ENCODE measurements around the gene TCF4. TPM values are rescaled to one million over a fixed set of nuclear protein-coding genes. Genes with fewer than 3 reads are reported as not detected.

Gene TCF4
- total RNA-seq, 2 experiments from 2014 or later = 75.9 to 76.0 TPM

DNA sequence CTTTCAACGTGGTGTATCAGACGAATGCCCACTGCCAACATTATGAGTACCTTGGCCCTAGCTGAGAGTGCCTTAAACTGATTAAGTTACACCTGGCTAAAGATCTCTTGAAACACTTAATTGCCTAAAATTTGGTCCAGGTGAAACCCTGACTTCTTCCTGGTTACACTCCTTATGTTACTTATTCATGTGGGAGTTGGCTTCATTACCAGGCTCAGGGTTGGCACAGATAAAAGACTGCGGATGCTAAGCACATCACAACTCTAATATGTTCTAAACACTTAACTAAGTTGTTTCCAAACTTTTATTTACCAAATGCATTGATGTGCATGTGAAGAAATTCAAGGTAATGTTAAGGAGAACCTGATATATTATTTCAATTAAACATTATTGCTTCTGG, 298.9 kb downstream of the TCF4 start:
- TF ChIP-seq EZH2phosphoT487 (IDR thresholded peaks at IDR 0.05; ENCODE audit: borderline replicate concordance, low read depth, low read length) (no peak), CTCF (conservative IDR thresholded peaks at IDR 0.05; ENCODE audit: low read length) (no peak)
- Histone ChIP-seq H4K20me1 (ENCODE audit: insufficient read depth, low read length) (0 out of 2 replicates have a peak, but pooled peaks cover 9% of the 10 kb centered on the region), H3K4me2 (ENCODE audit: low read length) (no peak overlapping the region), H3K9me3 (ENCODE audit: low read length) (no peaks in the 10 kb centered on the region), H2AFZ (ENCODE audit: low read length) (no peak overlapping the region), H3K4me1 (ENCODE audit: insufficient read depth, low read length, poor library complexity, severe bottlenecking) (no peaks in the 10 kb centered on the region), H3K4me3 (ENCODE audit: low read depth, low read length, poor library complexity, severe bottlenecking) (no peak overlapping the region), H3K79me2 (ENCODE audit: insufficient read depth, low read depth, low read length) (no peaks in the 10 kb centered on the region), H3K9me2 (ENCODE audit: insufficient read depth, low read length) (no peaks in the 10 kb centered on the region), H3K27ac (ENCODE audit: low read depth, low read length, poor library complexity, severe bottlenecking) (no peak overlapping the region), H3K36me3 (ENCODE audit: insufficient read depth, low read length) (no peaks in the 10 kb centered on the region)
- intact Hi-C loops (cut with micrococcal nuclease; ENCODE audit: unreplicated experiment) = no loop called here
- CTCF ChIA-PET (ENCODE audit: unreplicated experiment) = no interaction called here
- POLR2A ChIA-PET = interaction anchor here (0.7 kb wide), 1 partner anchor 63 kb away, joined by 3 read pairs; no protein-coding TSS in a partner anchor
- BruUV-seq (replicated peaks) = no TSS peak
- DNase-seq (ENCODE audit: low spot score) = no peak

DNA sequence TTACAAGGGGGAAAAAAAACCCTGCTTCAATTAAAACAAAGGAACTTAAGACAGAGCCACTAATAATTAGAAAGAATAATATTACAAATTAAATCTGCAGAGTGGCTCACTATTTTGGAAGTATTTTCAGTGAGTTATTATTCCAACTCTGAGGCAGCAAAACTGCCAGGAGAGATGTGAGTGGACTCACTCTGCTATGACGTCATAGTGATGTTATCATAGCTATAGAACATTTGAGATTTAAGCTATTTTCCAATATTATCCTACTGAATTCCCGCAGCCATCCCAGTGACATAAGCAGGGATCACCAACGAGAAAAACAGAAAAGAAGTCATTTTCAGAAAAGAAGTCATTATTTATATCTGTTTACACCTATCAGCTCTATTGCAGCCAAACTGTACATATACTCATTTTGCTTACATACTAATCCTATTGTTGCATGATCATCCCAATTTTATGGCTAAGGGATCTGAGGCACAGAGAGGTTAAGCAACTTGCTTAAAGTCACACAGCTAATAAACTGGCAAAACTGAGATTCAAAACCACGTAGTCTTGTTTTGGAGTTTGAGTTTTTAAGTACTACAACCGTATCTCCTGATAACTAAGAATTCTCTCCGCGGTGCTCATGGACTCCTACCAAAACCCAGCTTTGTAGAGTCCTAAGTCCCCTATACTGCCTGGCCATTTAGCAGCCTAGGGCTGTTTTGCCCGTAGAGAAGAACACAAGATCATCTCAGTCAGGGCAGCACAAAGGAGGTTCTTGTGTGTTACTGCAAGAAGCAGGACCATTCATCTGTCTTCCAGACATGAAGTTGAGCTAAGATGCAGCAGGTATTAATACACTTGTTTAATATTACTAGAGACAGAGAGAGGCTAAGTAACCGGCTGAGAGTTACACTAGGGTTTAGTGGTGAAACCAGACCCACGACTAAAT, 299.8 kb downstream of the TCF4 start:
- intact Hi-C loops (cut with micrococcal nuclease; ENCODE audit: unreplicated experiment) = no loop called here
- H4K20me1 ChIP-seq (ENCODE audit: insufficient read depth, low read length) = 0 out of 2 replicates have a peak, but pooled peaks cover 9% of the 10 kb centered on the region
- no peak for DNase-seq (ENCODE audit: low spot score)
- POLR2A ChIA-PET = interaction anchor here (0.6 kb wide), 2 partner anchors 9 to 14 kb away, joined by 3 read pairs; no protein-coding TSS in a partner anchor
- H3K9me3 ChIP-seq (ENCODE audit: low read length) = no peaks in the 10 kb centered on the region
- H3K27ac ChIP-seq (ENCODE audit: low read depth, low read length, poor library complexity, severe bottlenecking) = no peak overlapping the region
- H3K4me1 ChIP-seq (ENCODE audit: insufficient read depth, low read length, poor library complexity, severe bottlenecking) = no peaks in the 10 kb centered on the region
- H3K36me3 ChIP-seq (ENCODE audit: insufficient read depth, low read length) = no peaks in the 10 kb centered on the region
- no peak for TF ChIP-seq CTCF (conservative IDR thresholded peaks at IDR 0.05; ENCODE audit: low read length)
- TF ChIP-seq EZH2phosphoT487 (IDR thresholded peaks at IDR 0.05; ENCODE audit: borderline replicate concordance, low read depth, low read length) = no peak
- no peak overlapping the region for H3K4me2 ChIP-seq (ENCODE audit: low read length)
- H2AFZ ChIP-seq (ENCODE audit: low read length) = no peak overlapping the region
- no peaks in the 10 kb centered on the region for H3K79me2 ChIP-seq (ENCODE audit: insufficient read depth, low read depth, low read length)
- no peak overlapping the region for H3K4me3 ChIP-seq (ENCODE audit: low read depth, low read length, poor library complexity, severe bottlenecking)
- CTCF ChIA-PET (ENCODE audit: unreplicated experiment) = no interaction called here
- BruUV-seq (replicated peaks) = no TSS peak
- H3K9me2 ChIP-seq (ENCODE audit: insufficient read depth, low read length) = no peaks in the 10 kb centered on the region

All from OCI-LY7 (cell line).